Loucy (cell line): Measurements from ENCODE around the gene BSND.

Source experiments
- H2AFZ ChIP-seq: fragments of 200-600 bp; sonication (generic); 2 replicates; pipeline ENCODE4 v1.6.0; 2016; ENCODE audit warnings: antibody characterized with exemption, mild to moderate bottlenecking, low read length, moderate library complexity
- H3F3A ChIP-seq: fragments of 200-600 bp; 2 replicates; pipeline ENCODE4 v1.6.0; 2016; ENCODE audit warnings: antibody characterized with exemption, low read depth, mild to moderate bottlenecking
- H3K27me3 ChIP-seq: fragments of 200-600 bp; sonication (generic); 2 replicates; pipeline ENCODE4 v1.6.1; 2014; ENCODE audit warnings: low read length, mild to moderate bottlenecking; ENCODE audit not compliant: insufficient read depth, poor library complexity, severe bottlenecking
- H3K36me3 ChIP-seq: fragments of 200-600 bp; sonication (generic); 2 replicates; pipeline ENCODE4 v1.6.1; 2016; ENCODE audit warnings: low read length; ENCODE audit not compliant: insufficient read depth
- H3K4me1 ChIP-seq: fragments of 200-600 bp; sonication (generic); 2 replicates; pipeline ENCODE4 v1.5.1; 2014; ENCODE audit warnings: low read length, mild to moderate bottlenecking; ENCODE audit not compliant: insufficient read depth, poor library complexity, severe bottlenecking
- H3K4me2 ChIP-seq: fragments of 200-600 bp; sonication (generic); 2 replicates; pipeline ENCODE4 v1.6.0; 2014; ENCODE audit warnings: antibody characterized with exemption, low read length, low read depth, mild to moderate bottlenecking; ENCODE audit not compliant: poor library complexity, severe bottlenecking
- H3K4me3 ChIP-seq: fragments of 200-600 bp; sonication (generic); 2 replicates; pipeline ENCODE4 v1.5.1; 2014; ENCODE audit warnings: low read length, mild to moderate bottlenecking, mixed read lengths; ENCODE audit not compliant: poor library complexity, severe bottlenecking
- H3K79me2 ChIP-seq: fragments of 200-600 bp; sonication (generic); 2 replicates; pipeline ENCODE4 v1.6.1; 2014; ENCODE audit warnings: low read length; ENCODE audit not compliant: insufficient read depth
- H3K9ac ChIP-seq: fragments of 200-600 bp; sonication (generic); 2 replicates; pipeline ENCODE4 v1.6.0; 2014; ENCODE audit warnings: mild to moderate bottlenecking, low read depth, low read length, moderate library complexity; ENCODE audit not compliant: poor library complexity, severe bottlenecking
- H3K9me2 ChIP-seq: fragments of 200-600 bp; sonication (generic); replicated peaks from 2 replicates; pipeline ENCODE4 v1.6.1; 2016; ENCODE audit warnings: low read depth, low read length, mixed read lengths
- H3K9me3 ChIP-seq: fragments of 200-600 bp; sonication (generic); 2 replicates; pipeline ENCODE4 v1.6.1; 2014; ENCODE audit warnings: mild to moderate bottlenecking, antibody characterized with exemption, low read length, low read depth; ENCODE audit not compliant: insufficient read depth
- H4K20me1 ChIP-seq: fragments of 200-600 bp; sonication (generic); 2 replicates; pipeline ENCODE4 v1.6.0; 2014; ENCODE audit warnings: antibody characterized with exemption, low read length, mild to moderate bottlenecking; ENCODE audit not compliant: insufficient read depth, poor library complexity, severe bottlenecking
- CTCF ChIP-seq: fragments of 200-600 bp; sonication (generic); conservative IDR thresholded peaks from 2 replicates; pipeline ENCODE4 v1.5.1; 2014; ENCODE audit warnings: mild to moderate bottlenecking, antibody characterized with exemption, low read length
- EZH2phosphoT487 ChIP-seq: fragments of 200-600 bp; IDR thresholded peaks from 2 replicates; pipeline ENCODE4 v1.6.1; 2018; ENCODE audit warnings: antibody characterized with exemption, mild to moderate bottlenecking, moderate library complexity, borderline replicate concordance

The BSND gene

GRCh38 chr1:55054396-55054795 is 55.7 kb downstream of the BSND start:
- H3K36me3 ChIP-seq: no peaks in the 10 kb centered on the region
- H3F3A ChIP-seq: no peaks in the 10 kb centered on the region
- no peak overlapping the region for H3K4me2 ChIP-seq
- no peaks in the 10 kb centered on the region for H3K9me2 ChIP-seq
- no peaks in the 10 kb centered on the region for H3K9me3 ChIP-seq
- no peaks in the 10 kb centered on the region for H3K79me2 ChIP-seq
- H3K4me1 ChIP-seq: no peaks in the 10 kb centered on the region
- no peaks in the 10 kb centered on the region for H3K27me3 ChIP-seq
- H2AFZ ChIP-seq: no peak overlapping the region
- no peak overlapping the region for H3K4me3 ChIP-seq
- TF ChIP-seq CTCF (no peak), EZH2phosphoT487 (no peak)
- no peak overlapping the region for H3K9ac ChIP-seq
- no peaks in the 10 kb centered on the region for H4K20me1 ChIP-seq

GRCh38 chr1:55055084-55055882 is 56.5 kb downstream of the BSND start:
- Histone ChIP-seq H3K4me3 (no peak overlapping the region), H4K20me1 (no peaks in the 10 kb centered on the region), H3F3A (no peaks in the 10 kb centered on the region), H3K9me3 (no peaks in the 10 kb centered on the region), H3K9ac (no peak overlapping the region), H3K27me3 (no peaks in the 10 kb centered on the region), H3K36me3 (no peaks in the 10 kb centered on the region), H3K4me1 (no peaks in the 10 kb centered on the region), H3K79me2 (no peaks in the 10 kb centered on the region), H3K4me2 (no peak overlapping the region), H3K9me2 (no peaks in the 10 kb centered on the region), H2AFZ (no peak overlapping the region)
- TF ChIP-seq EZH2phosphoT487: no peak

- Histone ChIP-seq H3K4me1 (no peaks in the 10 kb centered on the region), H3K36me3 (no peaks in the 10 kb centered on the region), H3K27me3 (no peaks in the 10 kb centered on the region), H2AFZ (no peak overlapping the region), H3K79me2 (no peaks in the 10 kb centered on the region), H3K9ac (no peak overlapping the region), H3K9me3 (no peaks in the 10 kb centered on the region), H3F3A (no peaks in the 10 kb centered on the region), H4K20me1 (no peaks in the 10 kb centered on the region), H3K9me2 (no peaks in the 10 kb centered on the region), H3K4me3 (no peak overlapping the region), H3K4me2 (no peak overlapping the region)
- TF ChIP-seq EZH2phosphoT487 (no peak), CTCF (no peak)
Measured at GRCh38 chr1:55055951-55056631, 57.4 kb downstream of the BSND start.
